ENCODE measurements around the gene ZYG11A.

Gene ZYG11A

DNA sequence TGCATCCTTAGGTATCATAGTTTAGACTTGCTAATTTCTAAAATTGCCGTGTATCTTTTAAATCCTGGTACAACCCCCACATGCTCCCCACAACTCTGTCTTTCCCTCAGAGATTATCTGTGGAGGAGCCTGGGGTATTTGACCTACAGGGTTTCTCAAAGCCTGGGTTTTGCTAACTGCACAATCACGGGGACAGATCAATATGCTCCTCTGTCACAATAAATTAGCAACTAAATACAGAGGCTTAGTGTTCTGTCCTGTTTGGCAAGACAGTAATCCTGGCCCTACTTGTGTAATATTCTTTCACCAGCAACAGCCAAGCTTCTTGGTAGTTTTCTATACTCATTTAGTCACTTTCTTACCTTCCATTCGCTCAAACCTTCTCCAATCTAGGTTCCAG lies 70.5 kb downstream of the ZYG11A start:
- Histone ChIP-seq H3K9ac (ENCODE audit: low read length) (no peak overlapping the region), H3K36me3 (ENCODE audit: control insufficient read depth, insufficient read depth, low read length) (no peaks in the 10 kb centered on the region), H3K4me1 (ENCODE audit: control insufficient read depth, insufficient read depth, low read length) (no peaks in the 10 kb centered on the region), H3K9me3 (ENCODE audit: control insufficient read depth, low read length) (no peaks in the 10 kb centered on the region), H3K27me3 (ENCODE audit: control insufficient read depth, insufficient read depth, low read length) (no peaks in the 10 kb centered on the region), H3K4me3 (ENCODE audit: low read length) (no peak overlapping the region)

DNA sequence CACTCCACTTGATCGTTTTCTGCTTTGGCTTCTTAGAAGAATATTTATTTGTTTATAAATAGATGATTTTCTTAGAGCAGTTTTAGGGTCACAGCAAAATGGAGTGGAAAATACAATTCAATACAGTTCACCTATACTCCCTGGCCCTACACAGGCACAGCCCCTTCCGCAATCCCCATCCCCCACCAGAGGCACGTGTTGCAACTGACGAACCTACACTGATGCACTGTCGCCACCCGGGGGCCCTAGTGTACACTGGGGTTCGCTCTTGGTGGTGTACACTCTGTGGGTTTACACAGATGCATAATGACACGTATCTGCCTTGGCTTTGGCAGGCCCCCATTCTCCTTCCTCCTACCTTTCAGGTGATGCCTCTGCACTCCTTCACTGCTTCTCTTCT lies 71.0 kb downstream of the ZYG11A start:
- no peak overlapping the region for H3K9ac ChIP-seq (ENCODE audit: low read length)
- H3K9me3 ChIP-seq (ENCODE audit: control insufficient read depth, low read length), result no peaks in the 10 kb centered on the region
- H3K4me3 ChIP-seq (ENCODE audit: low read length), result no peak overlapping the region
- no peaks in the 10 kb centered on the region for H3K4me1 ChIP-seq (ENCODE audit: control insufficient read depth, insufficient read depth, low read length)
- H3K36me3 ChIP-seq (ENCODE audit: control insufficient read depth, insufficient read depth, low read length), result no peaks in the 10 kb centered on the region
- H3K27me3 ChIP-seq (ENCODE audit: control insufficient read depth, insufficient read depth, low read length), result no peaks in the 10 kb centered on the region

DNA sequence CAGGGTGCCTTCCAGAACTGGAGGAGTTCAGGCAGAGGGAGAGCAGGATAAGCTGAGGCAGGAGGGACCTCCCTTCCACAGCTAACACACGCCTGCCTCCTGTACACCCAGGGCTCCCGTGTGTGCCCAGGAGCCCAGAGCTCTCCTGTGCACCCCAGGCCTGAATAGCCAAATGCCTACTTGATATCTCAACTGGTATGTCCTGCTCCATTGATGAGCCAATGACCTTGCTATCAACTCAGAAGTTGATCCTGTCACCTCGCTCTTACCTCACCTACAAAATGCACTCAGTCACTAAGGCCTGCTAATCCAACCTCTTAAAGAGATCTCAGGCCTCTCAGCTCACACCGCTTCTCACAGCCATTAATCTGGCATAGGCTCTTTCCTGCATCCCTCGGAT lies 71.9 kb downstream of the ZYG11A start:
- no peaks in the 10 kb centered on the region for H3K36me3 ChIP-seq (ENCODE audit: control insufficient read depth, insufficient read depth, low read length)
- no peak overlapping the region for H3K4me3 ChIP-seq (ENCODE audit: low read length)
- H3K27me3 ChIP-seq (ENCODE audit: control insufficient read depth, insufficient read depth, low read length), result no peaks in the 10 kb centered on the region
- no peaks in the 10 kb centered on the region for H3K4me1 ChIP-seq (ENCODE audit: control insufficient read depth, insufficient read depth, low read length)
- no peak overlapping the region for H3K9ac ChIP-seq (ENCODE audit: low read length)
- no peaks in the 10 kb centered on the region for H3K9me3 ChIP-seq (ENCODE audit: control insufficient read depth, low read length)

DNA sequence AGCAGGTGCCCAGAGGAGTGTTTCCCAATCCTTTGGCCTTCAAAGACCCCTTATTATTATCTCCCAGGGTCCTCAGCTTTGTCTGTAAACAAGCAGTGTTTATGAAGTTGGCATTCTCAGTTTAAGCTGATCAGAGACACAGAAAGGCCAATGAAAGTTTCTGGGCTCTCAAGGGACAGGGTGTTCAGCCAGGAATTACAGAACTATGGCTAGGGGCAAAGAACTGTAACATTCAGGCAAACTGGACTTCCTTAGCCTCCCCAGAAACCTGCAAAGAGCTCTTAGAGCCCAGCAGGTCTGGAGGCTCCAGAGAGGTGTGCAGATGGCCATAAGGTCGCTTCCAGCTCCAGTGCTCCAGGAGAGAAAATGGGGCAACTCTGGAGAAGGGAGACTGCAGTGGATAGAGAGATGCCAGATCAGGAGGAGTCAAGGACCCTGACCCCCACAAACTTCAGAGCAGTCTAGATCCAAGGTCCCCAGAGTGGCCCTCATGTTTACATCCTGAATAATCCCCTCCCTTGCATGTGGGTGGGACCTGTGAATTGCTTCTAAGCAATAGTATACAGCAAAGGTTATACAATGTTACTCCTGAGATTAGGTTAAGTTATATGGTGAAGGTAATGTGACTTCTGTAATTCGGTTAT lies 72.8 kb downstream of the ZYG11A start:
- Histone ChIP-seq H3K4me1 (ENCODE audit: control insufficient read depth, insufficient read depth, low read length) (no peaks in the 10 kb centered on the region), H3K36me3 (ENCODE audit: control insufficient read depth, insufficient read depth, low read length) (no peaks in the 10 kb centered on the region), H3K4me3 (ENCODE audit: low read length) (no peak overlapping the region), H3K9ac (ENCODE audit: low read length) (no peak overlapping the region), H3K27me3 (ENCODE audit: control insufficient read depth, insufficient read depth, low read length) (no peaks in the 10 kb centered on the region), H3K9me3 (ENCODE audit: control insufficient read depth, low read length) (no peaks in the 10 kb centered on the region)

DNA sequence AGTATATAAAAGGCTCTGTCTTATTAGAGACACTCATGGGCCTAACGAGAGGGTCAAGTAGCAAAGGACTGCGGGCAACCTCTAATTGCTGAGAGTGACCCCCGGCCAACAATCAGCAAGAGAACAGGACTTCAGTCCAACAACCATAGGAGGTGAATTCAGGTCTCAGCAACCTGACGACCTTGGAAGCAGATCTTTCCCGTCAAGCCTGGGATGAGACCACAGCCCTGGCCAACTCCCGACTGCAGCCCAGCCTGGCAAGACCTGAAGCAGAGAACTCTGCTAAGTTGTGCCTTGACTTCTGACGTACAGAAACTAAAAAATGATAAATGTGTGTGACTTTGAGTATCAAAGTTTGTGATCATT lies 73.3 kb downstream of the ZYG11A start:
- no peak overlapping the region for H3K9ac ChIP-seq (ENCODE audit: low read length)
- H3K27me3 ChIP-seq (ENCODE audit: control insufficient read depth, insufficient read depth, low read length), result no peaks in the 10 kb centered on the region
- H3K9me3 ChIP-seq (ENCODE audit: control insufficient read depth, low read length), result no peaks in the 10 kb centered on the region
- no peaks in the 10 kb centered on the region for H3K4me1 ChIP-seq (ENCODE audit: control insufficient read depth, insufficient read depth, low read length)
- no peaks in the 10 kb centered on the region for H3K36me3 ChIP-seq (ENCODE audit: control insufficient read depth, insufficient read depth, low read length)
- no peak overlapping the region for H3K4me3 ChIP-seq (ENCODE audit: low read length)

DNA sequence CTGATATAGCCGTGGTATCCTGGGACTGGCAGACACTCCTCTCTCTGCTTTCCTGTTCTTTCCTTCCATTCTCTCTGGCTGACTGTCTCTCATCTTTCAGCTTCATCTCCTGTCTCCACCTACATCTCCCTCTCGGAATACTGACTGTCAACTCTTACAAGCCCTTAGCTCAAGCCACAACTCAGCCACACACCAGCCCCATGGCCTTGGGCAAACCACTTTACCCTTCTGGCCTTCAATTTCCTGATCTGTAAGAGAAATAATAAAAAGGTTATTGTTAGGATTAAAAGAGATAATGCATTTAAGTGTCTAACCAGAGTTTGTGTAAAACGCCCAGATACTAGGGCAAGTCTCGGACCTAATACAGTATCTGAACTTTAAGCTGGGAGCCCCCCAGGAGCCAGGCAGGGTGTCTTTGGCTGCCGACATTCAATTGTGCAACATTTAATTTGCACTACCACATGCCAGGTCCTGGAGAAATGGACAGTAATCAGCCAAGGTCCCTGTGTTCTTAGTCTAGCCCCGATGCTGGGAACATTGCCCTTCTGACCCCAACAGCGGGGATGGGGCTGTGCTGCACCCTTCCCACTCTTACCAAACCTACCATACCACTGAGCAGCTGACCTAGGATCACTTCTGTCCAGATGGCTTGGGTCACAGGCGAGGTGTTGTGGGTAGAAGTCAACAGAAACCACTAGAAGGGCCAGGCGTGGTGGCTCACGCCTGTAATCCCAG lies 73.8 kb downstream of the ZYG11A start:
- H3K9me3 ChIP-seq (ENCODE audit: control insufficient read depth, low read length), result no peaks in the 10 kb centered on the region
- H3K9ac ChIP-seq (ENCODE audit: low read length), result no peak overlapping the region
- no peaks in the 10 kb centered on the region for H3K4me1 ChIP-seq (ENCODE audit: control insufficient read depth, insufficient read depth, low read length)
- no peaks in the 10 kb centered on the region for H3K36me3 ChIP-seq (ENCODE audit: control insufficient read depth, insufficient read depth, low read length)
- H3K4me3 ChIP-seq (ENCODE audit: low read length), result no peak overlapping the region
- H3K27me3 ChIP-seq (ENCODE audit: control insufficient read depth, insufficient read depth, low read length), result no peaks in the 10 kb centered on the region

DNA sequence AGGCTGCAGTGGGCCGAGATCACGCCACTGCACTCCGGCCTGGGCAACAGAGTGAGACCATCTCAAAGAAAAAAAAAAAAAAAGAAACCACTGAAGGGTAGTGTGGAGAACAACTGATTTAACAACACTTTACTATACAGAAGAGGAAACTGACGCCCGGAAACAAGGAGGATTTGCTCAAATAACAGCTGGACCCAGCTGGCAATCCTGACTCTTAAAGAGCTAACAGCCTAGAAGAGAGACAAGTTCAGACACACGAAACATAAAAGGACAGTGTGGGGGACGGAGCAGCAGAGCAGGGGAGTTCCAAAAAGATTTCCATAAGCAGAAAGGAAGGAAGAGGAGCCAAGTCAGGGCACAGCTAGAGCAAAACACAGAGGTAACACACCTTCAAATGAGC lies 74.6 kb downstream of the ZYG11A start:
- no peaks in the 10 kb centered on the region for H3K9me3 ChIP-seq (ENCODE audit: control insufficient read depth, low read length)
- H3K4me3 ChIP-seq (ENCODE audit: low read length), result no peak overlapping the region
- no peaks in the 10 kb centered on the region for H3K27me3 ChIP-seq (ENCODE audit: control insufficient read depth, insufficient read depth, low read length)
- no peaks in the 10 kb centered on the region for H3K36me3 ChIP-seq (ENCODE audit: control insufficient read depth, insufficient read depth, low read length)
- H3K4me1 ChIP-seq (ENCODE audit: control insufficient read depth, insufficient read depth, low read length), result no peaks in the 10 kb centered on the region
- H3K9ac ChIP-seq (ENCODE audit: low read length), result no peak overlapping the region

DNA sequence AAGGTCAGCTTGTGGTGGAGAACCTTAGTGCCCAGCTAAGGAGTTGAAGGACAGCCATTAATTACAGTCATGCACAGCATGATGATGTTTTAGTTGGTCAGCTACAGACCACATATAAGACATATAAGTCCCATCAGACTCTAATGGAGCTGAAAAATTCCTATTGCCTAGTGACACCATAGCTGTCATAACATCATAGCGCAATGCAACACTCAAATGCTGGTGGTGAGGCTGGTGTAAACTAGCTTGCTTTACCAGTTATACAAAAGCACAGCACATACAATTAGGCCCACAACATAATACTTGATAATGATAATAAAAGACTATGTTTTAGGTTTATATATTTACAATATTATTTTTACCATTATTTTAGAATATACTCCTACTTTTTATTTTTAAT lies 75.0 kb downstream of the ZYG11A start:
- Histone ChIP-seq H3K4me1 (ENCODE audit: control insufficient read depth, insufficient read depth, low read length) (no peaks in the 10 kb centered on the region), H3K9me3 (ENCODE audit: control insufficient read depth, low read length) (no peaks in the 10 kb centered on the region), H3K9ac (ENCODE audit: low read length) (no peak overlapping the region), H3K4me3 (ENCODE audit: low read length) (no peak overlapping the region), H3K36me3 (ENCODE audit: control insufficient read depth, insufficient read depth, low read length) (no peaks in the 10 kb centered on the region), H3K27me3 (ENCODE audit: control insufficient read depth, insufficient read depth, low read length) (no peaks in the 10 kb centered on the region)

DNA sequence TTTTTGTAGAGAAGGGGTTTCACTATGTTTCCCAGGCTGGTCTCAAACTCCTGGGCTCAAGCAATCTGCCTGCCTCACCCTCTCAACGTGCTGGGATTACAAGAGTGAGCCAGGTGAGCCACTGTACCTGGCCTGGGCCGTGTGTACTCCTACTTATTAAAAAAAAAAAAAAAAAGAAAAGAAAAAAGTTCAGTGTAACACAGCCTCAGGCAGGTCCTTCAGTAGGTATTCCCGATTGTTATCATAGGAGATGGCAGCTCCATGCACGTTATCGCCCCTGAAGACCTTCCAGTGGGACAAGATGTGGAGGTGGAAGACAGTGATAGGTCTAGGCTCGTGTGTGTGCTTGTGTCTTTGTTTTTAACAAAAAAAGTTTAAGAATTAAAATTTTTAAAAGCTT lies 75.6 kb downstream of the ZYG11A start:
- no peak overlapping the region for H3K9ac ChIP-seq (ENCODE audit: low read length)
- H3K4me1 ChIP-seq (ENCODE audit: control insufficient read depth, insufficient read depth, low read length), result no peaks in the 10 kb centered on the region
- no peaks in the 10 kb centered on the region for H3K27me3 ChIP-seq (ENCODE audit: control insufficient read depth, insufficient read depth, low read length)
- H3K4me3 ChIP-seq (ENCODE audit: low read length), result no peak overlapping the region
- H3K9me3 ChIP-seq (ENCODE audit: control insufficient read depth, low read length), result no peaks in the 10 kb centered on the region
- no peaks in the 10 kb centered on the region for H3K36me3 ChIP-seq (ENCODE audit: control insufficient read depth, insufficient read depth, low read length)

DNA sequence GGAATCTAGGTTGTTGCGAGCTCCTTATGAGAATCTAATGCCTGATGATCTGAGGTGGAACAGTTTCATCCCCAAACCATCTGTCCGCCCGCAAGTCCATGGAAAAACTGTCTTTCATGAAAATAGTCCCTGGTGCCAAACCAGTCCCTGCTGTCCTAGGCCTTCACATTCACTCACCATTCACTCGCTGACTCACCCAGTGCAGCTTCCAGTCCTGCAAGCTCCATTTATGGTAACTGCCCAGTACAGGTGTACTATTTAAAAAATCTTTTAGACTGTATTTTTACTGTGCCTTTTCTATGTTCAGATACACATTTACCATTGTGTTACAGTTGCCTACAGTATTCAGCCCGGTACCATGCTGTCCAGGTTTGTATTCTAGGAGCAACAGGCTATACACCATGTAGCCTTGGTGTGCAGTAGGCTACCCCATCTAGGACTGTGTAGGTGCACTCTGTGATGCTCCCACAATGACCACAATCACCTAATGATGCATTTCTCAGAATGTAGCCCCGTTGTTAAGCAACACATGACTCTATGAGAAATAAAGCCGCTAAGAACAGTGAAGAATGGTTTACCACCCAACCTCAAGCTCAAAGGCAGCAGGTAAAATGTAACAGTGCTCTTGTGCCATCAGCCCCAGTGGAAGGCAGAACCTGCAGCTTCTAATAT lies 76.6 kb downstream of the ZYG11A start:
- H3K36me3 ChIP-seq (ENCODE audit: control insufficient read depth, insufficient read depth, low read length), result no peaks in the 10 kb centered on the region
- H3K9me3 ChIP-seq (ENCODE audit: control insufficient read depth, low read length), result no peaks in the 10 kb centered on the region
- H3K4me1 ChIP-seq (ENCODE audit: control insufficient read depth, insufficient read depth, low read length), result no peaks in the 10 kb centered on the region
- H3K4me3 ChIP-seq (ENCODE audit: low read length), result no peak overlapping the region
- H3K27me3 ChIP-seq (ENCODE audit: control insufficient read depth, insufficient read depth, low read length), result no peaks in the 10 kb centered on the region
- H3K9ac ChIP-seq (ENCODE audit: low read length), result no peak overlapping the region

DNA sequence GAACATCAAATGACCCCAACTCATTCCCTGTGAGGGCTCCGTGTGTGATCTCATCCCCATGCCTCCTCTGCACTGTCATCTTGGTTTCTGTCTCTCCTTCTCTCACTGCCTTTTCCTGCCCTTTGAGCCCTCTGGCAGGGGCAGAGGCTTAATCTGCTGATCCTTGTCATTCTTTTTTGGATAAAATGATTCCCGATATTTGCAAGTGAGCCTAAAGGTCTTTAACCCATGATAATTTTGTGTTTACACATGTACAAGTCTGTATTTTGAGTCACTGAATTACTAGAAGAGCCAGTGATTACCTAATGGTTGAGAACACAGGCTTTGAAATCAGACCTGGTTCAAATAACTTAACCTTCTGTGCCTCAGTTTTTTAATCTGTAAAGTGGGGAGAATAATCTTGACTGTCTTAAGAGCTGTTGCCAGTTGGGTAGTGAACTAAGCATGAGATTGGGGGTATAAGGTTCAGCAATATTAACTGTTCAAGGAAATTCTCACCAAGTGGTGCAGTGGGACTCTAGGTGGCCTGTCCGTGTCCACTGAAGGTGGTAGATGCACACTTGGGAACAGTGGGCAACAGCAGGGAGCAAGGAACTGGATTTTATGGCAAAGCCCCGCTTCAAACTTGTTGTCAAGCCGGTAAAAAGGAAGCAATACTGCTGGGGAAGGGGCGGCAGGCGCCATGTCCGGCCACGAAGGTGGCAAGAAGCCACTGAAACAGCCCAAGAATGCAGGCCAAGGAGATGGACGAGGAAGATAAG lies 77.3 kb downstream of the ZYG11A start:
- peaks cover under 1% of the 10 kb centered on the region for H3K4me1 ChIP-seq (ENCODE audit: control insufficient read depth, insufficient read depth, low read length)
- no peaks in the 10 kb centered on the region for H3K9me3 ChIP-seq (ENCODE audit: control insufficient read depth, low read length)
- no peaks in the 10 kb centered on the region for H3K36me3 ChIP-seq (ENCODE audit: control insufficient read depth, insufficient read depth, low read length)
- no peak overlapping the region for H3K4me3 ChIP-seq (ENCODE audit: low read length)
- no peak overlapping the region for H3K9ac ChIP-seq (ENCODE audit: low read length)
- no peaks in the 10 kb centered on the region for H3K27me3 ChIP-seq (ENCODE audit: control insufficient read depth, insufficient read depth, low read length)

DNA sequence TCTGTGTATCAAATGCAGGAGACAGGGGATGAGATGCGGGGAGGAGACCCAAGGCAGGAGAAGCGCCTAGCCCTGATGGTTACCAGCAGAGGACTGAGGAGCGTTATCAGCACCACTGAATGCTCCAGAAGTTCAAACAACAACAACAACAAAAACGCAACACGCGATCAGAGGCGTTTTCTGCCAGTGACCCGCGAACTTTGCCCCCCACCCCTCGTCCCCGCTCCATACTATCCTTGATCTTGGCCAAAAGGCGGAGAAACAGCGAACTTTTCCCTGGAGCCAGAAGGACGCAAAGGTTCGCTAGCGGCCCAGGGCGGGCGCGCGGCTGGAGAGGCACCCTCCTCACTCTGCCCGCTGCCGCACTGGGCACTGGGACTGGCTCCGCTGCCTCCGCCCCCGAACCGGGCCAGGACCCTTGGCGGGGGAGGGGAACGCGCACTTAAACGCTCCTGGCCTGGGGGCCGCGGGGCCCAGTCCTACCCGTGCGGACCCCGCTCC lies 78.3 kb downstream of the ZYG11A start:
- Histone ChIP-seq H3K9ac (ENCODE audit: low read length) (peak overlapping the region; percentile 89), H3K4me3 (ENCODE audit: low read length) (peak overlapping the region; percentile 81), H3K9me3 (ENCODE audit: control insufficient read depth, low read length) (no peaks in the 10 kb centered on the region), H3K27me3 (ENCODE audit: control insufficient read depth, insufficient read depth, low read length) (no peaks in the 10 kb centered on the region), H3K36me3 (ENCODE audit: control insufficient read depth, insufficient read depth, low read length) (no peaks in the 10 kb centered on the region), H3K4me1 (ENCODE audit: control insufficient read depth, insufficient read depth, low read length) (peaks cover 10% of the 10 kb centered on the region)
